ENCODE data around the gene TMEM205.

DNA sequence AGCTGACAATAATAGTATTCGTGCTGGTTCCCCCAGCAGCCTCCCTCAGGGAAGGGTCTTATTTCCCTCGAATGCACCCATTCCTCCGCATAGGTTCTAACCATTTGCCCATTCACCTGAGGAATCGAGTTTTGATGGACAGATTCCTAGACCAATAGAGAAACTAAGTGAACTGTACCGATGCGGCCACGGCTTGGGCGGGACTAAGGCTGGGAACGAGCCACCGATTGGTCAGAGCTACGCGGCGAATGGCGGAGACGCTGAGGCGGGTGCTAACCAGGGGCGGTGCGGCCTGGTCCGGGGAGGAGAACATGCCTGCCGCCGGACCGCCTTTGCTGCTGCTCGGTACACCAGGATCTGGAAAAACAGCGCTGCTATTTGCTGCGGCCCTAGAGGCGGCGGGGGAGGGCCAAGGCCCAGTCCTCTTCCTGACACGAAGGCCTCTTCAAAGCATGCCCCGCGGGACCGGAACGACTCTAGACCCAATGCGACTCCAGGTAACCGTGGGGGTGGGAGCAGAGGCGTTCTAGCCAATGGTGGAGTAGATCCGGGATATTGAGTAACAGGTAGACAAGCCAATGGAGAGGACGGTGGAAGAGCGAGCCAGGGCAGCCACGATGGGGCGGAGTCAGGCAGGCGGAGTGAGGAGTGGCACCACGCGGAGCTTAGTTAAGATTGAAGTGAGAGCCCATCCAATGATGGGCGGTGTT, 28.5 kb upstream of the TMEM205 start, which contains the start of gene SWSAP1:
- TF ChIP-seq, protein P1, sequence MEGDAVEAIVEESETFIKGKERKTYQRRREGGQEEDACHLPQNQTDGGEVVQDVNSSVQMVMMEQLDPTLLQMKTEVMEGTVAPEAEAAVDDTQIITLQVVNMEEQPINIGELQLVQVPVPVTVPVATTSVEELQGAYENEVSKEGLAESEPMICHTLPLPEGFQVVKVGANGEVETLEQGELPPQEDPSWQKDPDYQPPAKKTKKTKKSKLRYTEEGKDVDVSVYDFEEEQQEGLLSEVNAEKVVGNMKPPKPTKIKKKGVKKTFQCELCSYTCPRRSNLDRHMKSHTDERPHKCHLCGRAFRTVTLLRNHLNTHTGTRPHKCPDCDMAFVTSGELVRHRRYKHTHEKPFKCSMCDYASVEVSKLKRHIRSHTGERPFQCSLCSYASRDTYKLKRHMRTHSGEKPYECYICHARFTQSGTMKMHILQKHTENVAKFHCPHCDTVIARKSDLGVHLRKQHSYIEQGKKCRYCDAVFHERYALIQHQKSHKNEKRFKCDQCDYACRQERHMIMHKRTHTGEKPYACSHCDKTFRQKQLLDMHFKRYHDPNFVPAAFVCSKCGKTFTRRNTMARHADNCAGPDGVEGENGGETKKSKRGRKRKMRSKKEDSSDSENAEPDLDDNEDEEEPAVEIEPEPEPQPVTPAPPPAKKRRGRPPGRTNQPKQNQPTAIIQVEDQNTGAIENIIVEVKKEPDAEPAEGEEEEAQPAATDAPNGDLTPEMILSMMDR (conservative IDR thresholded peaks at IDR 0.05; ENCODE audit: low read length): no peak
- no peak for TF ChIP-seq EZH2phosphoT487 (IDR thresholded peaks at IDR 0.05; ENCODE audit: borderline replicate concordance, low read depth, low read length)
